Stimulated activated CD8-positive, alpha-beta memory T cell treated with anti-CD3 and anti-CD28 coated beads, Interleukin-12 subunit alpha, Interleukin-12 subunit beta, amount 100 ng/mL, for 4 hours (primary cell): ENCODE measurements around the gene SAMHD1.
"Not testable (repeated sequence)": the region's sequence is repeated elsewhere in the genome, so short reads cannot be mapped to it uniquely, and the experiment has no call there.

ENCODE experiments used
- DNase-seq: peaks from one replicate; pipeline ENCODE4 v3.0.0-alpha.2; 2020; ENCODE audit warnings: low read depth

The SAMHD1 gene

GRCh38 chr20:36956016-36956415 is 4.5 kb upstream of the SAMHD1 start:
- DNase-seq: no peak

- no peak for DNase-seq
These were observed 651 bp upstream of the SAMHD1 start for GRCh38 chr20:36951979-36952738.

- peak; percentile 12 for DNase-seq
These were observed 902 bp downstream of the SAMHD1 start for GRCh38 chr20:36950414-36951197.

GRCh38 chr20:36941401-36941835 is 10.1 kb downstream of the SAMHD1 start:
- DNase-seq: no peak

GRCh38 chr20:36937402-36937770 is 14.1 kb downstream of the SAMHD1 start:
- DNase-seq: no peak

GRCh38 chr20:36936761-36937401 is 14.6 kb downstream of the SAMHD1 start:
- DNase-seq: not testable (repeated sequence)

GRCh38 chr20:36936341-36936740 is 15.2 kb downstream of the SAMHD1 start:
- no peak for DNase-seq

- DNase-seq: not testable (repeated sequence)
These were observed 17.9 kb downstream of the SAMHD1 start for GRCh38 chr20:36933571-36933970.

- no peak for DNase-seq
These were observed 18.8 kb downstream of the SAMHD1 start for GRCh38 chr20:36932476-36933426.

GRCh38 chr20:36932067-36932466 is 19.4 kb downstream of the SAMHD1 start:
- DNase-seq: not testable (repeated sequence)

GRCh38 chr20:36929691-36930090 is 21.8 kb downstream of the SAMHD1 start:
- no peak for DNase-seq

- no peak for DNase-seq
These were observed 22.2 kb downstream of the SAMHD1 start for GRCh38 chr20:36929290-36929689.

GRCh38 chr20:36927704-36928103 is 23.8 kb downstream of the SAMHD1 start:
- DNase-seq: no peak

GRCh38 chr20:36926653-36927200 is 24.8 kb downstream of the SAMHD1 start:
- DNase-seq: no peak

- DNase-seq: no peak
These were observed 26.3 kb downstream of the SAMHD1 start for GRCh38 chr20:36925234-36925633.

- no peak for DNase-seq
These were observed 27.1 kb downstream of the SAMHD1 start for GRCh38 chr20:36924167-36925045.

- no peak for DNase-seq
These were observed 31.2 kb downstream of the SAMHD1 start for GRCh38 chr20:36920334-36920730.

- DNase-seq: no peak
These were observed 31.7 kb downstream of the SAMHD1 start for GRCh38 chr20:36919715-36920333.

GRCh38 chr20:36917943-36918342 is 33.6 kb downstream of the SAMHD1 start:
- no peak for DNase-seq

GRCh38 chr20:36917240-36917639 is 34.3 kb downstream of the SAMHD1 start:
- DNase-seq: no peak
